GM12892 (cell line): Measurements from ENCODE around the gene PTGER3.

Experiments
- POLR2A ChIP-seq: IDR thresholded peaks from 2 replicates; pipeline ENCODE4 v1.6.1; 2011; ENCODE audit warnings: low read depth, low read length, control low read depth
- POLR2AphosphoS5 ChIP-seq: IDR thresholded peaks from 2 replicates; pipeline ENCODE4 v1.6.1; 2011; ENCODE audit warnings: low read depth, low read length, control low read depth
- TAF1 ChIP-seq: IDR thresholded peaks from 2 replicates; pipeline ENCODE4 v1.6.1; 2011; ENCODE audit warnings: low read depth, mild to moderate bottlenecking, control low read depth, low read length, borderline replicate concordance

DNA sequence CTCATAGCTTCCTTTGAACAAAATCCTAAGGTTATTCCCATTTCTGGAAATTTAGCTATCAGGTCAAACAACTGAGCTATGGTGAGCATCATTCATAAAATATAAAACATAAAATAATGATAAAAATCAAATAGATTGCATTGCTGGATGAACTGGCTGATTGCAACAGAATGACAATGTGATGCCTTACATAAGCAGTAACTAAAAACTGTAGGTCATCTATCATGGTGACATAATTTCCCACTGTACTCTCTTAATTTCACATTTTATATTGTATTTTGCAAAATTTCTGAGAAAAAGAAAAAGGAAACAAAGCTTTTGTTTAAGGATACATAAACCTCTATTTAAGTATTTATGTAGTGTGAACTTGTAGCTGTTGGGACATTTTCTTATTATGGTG is 4.6 kb downstream of the PTGER3 start:
- no peak for TF ChIP-seq POLR2A
- no peak for TF ChIP-seq TAF1
- no peak for TF ChIP-seq POLR2AphosphoS5
